ENCODE data around the gene KRTAP10-8. TPM values are rescaled to one million over a fixed set of nuclear protein-coding genes. Genes with fewer than 3 reads are reported as not detected.

KRTAP10-8 gene
- total and polyA plus RNA-seq, 2 of the 4 experiments (the other 2 are of a cell fraction) = not detected

GRCh38 chr21:44596068-44596725, 15.7 kb upstream of the KRTAP10-8 start:
- no peak overlapping the region for H3K56ac ChIP-seq (ENCODE audit: extremely low read depth, insufficient read depth, low read length)
- dilution Hi-C loops (cut with HindIII; ENCODE audit: low sequenced_read_pairs, unreplicated experiment) = no loop called here
- no peak overlapping the region for H4K5ac ChIP-seq (ENCODE audit: low read depth, low read length)
- no peak overlapping the region for H3K4me3 ChIP-seq (ENCODE audit: insufficient read depth, low read depth, low read length)
- intact Hi-C loops (cut with micrococcal nuclease) = no loop called here
- H2BK120ac ChIP-seq (ENCODE audit: low read depth, low read length) = no peak overlapping the region
- H2AK9ac ChIP-seq (replicated peaks; ENCODE audit: low read depth, low read length, poor library complexity) = no peak overlapping the region
- no peaks in the 10 kb centered on the region for H3K9me3 ChIP-seq (ENCODE audit: control insufficient read depth, insufficient read depth, low read length)
- no peaks in the 10 kb centered on the region for H3K79me1 ChIP-seq (ENCODE audit: low read depth in 1 of 2, low read length in 2 of 2)
- no peak overlapping the region for H3K14ac ChIP-seq (replicated peaks; ENCODE audit: low read depth, low read length)
- H2BK20ac ChIP-seq (ENCODE audit: low read depth, low read length) = no peak overlapping the region
- TF ChIP-seq BHLHE40 (IDR thresholded peaks at IDR 0.05; ENCODE audit: low read depth, low read length) (no peak), MXI1 (IDR thresholded peaks at IDR 0.05; ENCODE audit: borderline replicate concordance, low read depth, low read length) (no peak)
- ATAC-seq (ENCODE audit: low read depth) (no peak), DNase-seq (no peak)
- H3K27me3 ChIP-seq (ENCODE audit: control insufficient read depth, insufficient read depth, low read length) = peaks cover 4% of the 10 kb centered on the region; the same call in 1 of the 2 replicates
- no peaks in the 10 kb centered on the region for H3K36me3 ChIP-seq (ENCODE audit: control insufficient read depth, insufficient read depth, low read length)
- 45% methylated on average over 4 of the region's 9 CpGs; no CpG with 5 or more reads in 1 of the 2 experiments for WGBS, 2 experiments (ENCODE audit: extremely low coverage in 2 of 2, insufficient read length in 1 of 2)
- no peak overlapping the region for H3K27ac ChIP-seq (ENCODE audit: insufficient read depth, low read length)
- H4K91ac ChIP-seq (ENCODE audit: insufficient read depth, low read depth, low read length) = no peak overlapping the region
- H3K4me2 ChIP-seq (ENCODE audit: low read depth, low read length) = no peak overlapping the region
- no peaks in the 10 kb centered on the region for H4K20me1 ChIP-seq (ENCODE audit: insufficient read depth, low read length)
- no peak overlapping the region for H3K9ac ChIP-seq (ENCODE audit: low read depth, low read length)
- no peak overlapping the region for H2BK5ac ChIP-seq (ENCODE audit: low read depth, low read length, poor library complexity, severe bottlenecking)
- no peak overlapping the region for H3K18ac ChIP-seq (ENCODE audit: low read depth, low read length)
- H4K8ac ChIP-seq (ENCODE audit: low read depth in 2 of 2, low read length in 2 of 2) = no peak overlapping the region
- no peaks in the 10 kb centered on the region for H3K9me1 ChIP-seq (ENCODE audit: insufficient read depth, low read length)
- ChIA-PET CTCF (no interaction called here), POLR2A (ENCODE audit: unreplicated experiment) (no interaction called here)
- H2AFZ ChIP-seq (replicated peaks; ENCODE audit: low read length, poor library complexity) = no peak overlapping the region
- no peaks in the 10 kb centered on the region for H3K4me1 ChIP-seq (ENCODE audit: control insufficient read depth, insufficient read depth, low read length)
- H3K4ac ChIP-seq (ENCODE audit: low read depth, low read length) = no peak overlapping the region
- in situ Hi-C loops (cut with MboI; ENCODE audit: low sequenced_read_pairs) = no loop called here
- H2AK5ac ChIP-seq (ENCODE audit: low read depth, low read length) = no peak overlapping the region
- no peak overlapping the region for H3K23ac ChIP-seq (ENCODE audit: low read depth, low read length)
- BruUV-seq (replicated peaks) = no TSS peak
- H2BK15ac ChIP-seq (ENCODE audit: low read depth, low read length) = no peak overlapping the region

Measured in IMR-90 (cell line).